ENCODE data around the gene TNK2.
"Not testable (repeated sequence)": the region's sequence is repeated elsewhere in the genome, so short reads cannot be mapped to it uniquely, and the experiment has no call there.

The TNK2 gene

GRCh38 chr3:195829897-195830254 is 78.5 kb downstream of the TNK2 start:
- H3K4me3 ChIP-seq (ENCODE audit: insufficient read length, low read depth): no peak overlapping the region
- no peaks in the 10 kb centered on the region for H3K27me3 ChIP-seq (ENCODE audit: insufficient read depth, insufficient read length)
- H3K36me3 ChIP-seq (ENCODE audit: insufficient read depth, insufficient read length, low read length): no peaks in the 10 kb centered on the region
- no peak overlapping the region for H3K9ac ChIP-seq (ENCODE audit: insufficient read length, low read depth)
- H3K4me1 ChIP-seq (ENCODE audit: insufficient read depth, insufficient read length): peaks cover 6% of the 10 kb centered on the region
- peaks cover under 1% of the 10 kb centered on the region; the same call in 1 of the 2 replicates for H3K9me3 ChIP-seq (ENCODE audit: insufficient read depth, low read length)
- no peak for TF ChIP-seq SUZ12 (IDR thresholded peaks at IDR 0.05; ENCODE audit: extremely low read depth, insufficient read depth, insufficient read length)
- TF ChIP-seq YY1 (IDR thresholded peaks at IDR 0.05; ENCODE audit: insufficient read depth, insufficient read length): no peak
- no peak for TF ChIP-seq ZNF274 (IDR thresholded peaks at IDR 0.05; ENCODE audit: low read depth, low read length)
- DNase-seq (ENCODE audit: low read depth, low spot score): no peak

GRCh38 chr3:195828762-195829161 is 79.6 kb downstream of the TNK2 start:
- no peak for DNase-seq (ENCODE audit: low read depth, low spot score)
- Histone ChIP-seq H3K4me3 (ENCODE audit: insufficient read length, low read depth) (no peak overlapping the region), H3K9ac (ENCODE audit: insufficient read length, low read depth) (no peak overlapping the region), H3K27me3 (ENCODE audit: insufficient read depth, insufficient read length) (no peaks in the 10 kb centered on the region), H3K36me3 (ENCODE audit: insufficient read depth, insufficient read length, low read length) (no peaks in the 10 kb centered on the region), H3K4me1 (ENCODE audit: insufficient read depth, insufficient read length) (peaks cover 10% of the 10 kb centered on the region), H3K9me3 (ENCODE audit: insufficient read depth, low read length) (no peaks in the 10 kb centered on the region)
- TF ChIP-seq YY1 (IDR thresholded peaks at IDR 0.05; ENCODE audit: insufficient read depth, insufficient read length) (no peak), SUZ12 (IDR thresholded peaks at IDR 0.05; ENCODE audit: extremely low read depth, insufficient read depth, insufficient read length) (no peak), ZNF274 (IDR thresholded peaks at IDR 0.05; ENCODE audit: low read depth, low read length) (no peak)

GRCh38 chr3:195825857-195826804 is 82.2 kb downstream of the TNK2 start:
- H3K36me3 ChIP-seq (ENCODE audit: insufficient read depth, insufficient read length, low read length): no peaks in the 10 kb centered on the region
- no peaks in the 10 kb centered on the region for H3K9me3 ChIP-seq (ENCODE audit: insufficient read depth, low read length)
- TF ChIP-seq ZNF274 (IDR thresholded peaks at IDR 0.05; ENCODE audit: low read depth, low read length): no peak
- no peak for TF ChIP-seq YY1 (IDR thresholded peaks at IDR 0.05; ENCODE audit: insufficient read depth, insufficient read length)
- TF ChIP-seq SUZ12 (IDR thresholded peaks at IDR 0.05; ENCODE audit: extremely low read depth, insufficient read depth, insufficient read length): no peak
- DNase-seq (ENCODE audit: low read depth, low spot score): no peak
- H3K4me1 ChIP-seq (ENCODE audit: insufficient read depth, insufficient read length): peaks cover 6% of the 10 kb centered on the region
- no peaks in the 10 kb centered on the region for H3K27me3 ChIP-seq (ENCODE audit: insufficient read depth, insufficient read length)
- no peak overlapping the region for H3K9ac ChIP-seq (ENCODE audit: insufficient read length, low read depth)
- H3K4me3 ChIP-seq (ENCODE audit: insufficient read length, low read depth): no peak overlapping the region

GRCh38 chr3:195825191-195825588 is 83.2 kb downstream of the TNK2 start:
- Histone ChIP-seq H3K9ac (ENCODE audit: insufficient read length, low read depth) (no peak overlapping the region), H3K4me1 (ENCODE audit: insufficient read depth, insufficient read length) (peaks cover 11% of the 10 kb centered on the region), H3K36me3 (ENCODE audit: insufficient read depth, insufficient read length, low read length) (no peaks in the 10 kb centered on the region), H3K4me3 (ENCODE audit: insufficient read length, low read depth) (no peak overlapping the region), H3K27me3 (ENCODE audit: insufficient read depth, insufficient read length) (peaks cover under 1% of the 10 kb centered on the region), H3K9me3 (ENCODE audit: insufficient read depth, low read length) (no peaks in the 10 kb centered on the region)
- no peak for TF ChIP-seq ZNF274 (IDR thresholded peaks at IDR 0.05; ENCODE audit: low read depth, low read length)
- DNase-seq (ENCODE audit: low read depth, low spot score): no peak

- not testable (repeated sequence) for H3K9ac ChIP-seq (ENCODE audit: insufficient read length, low read depth); H3K27me3 ChIP-seq (ENCODE audit: insufficient read depth, insufficient read length); H3K4me3 ChIP-seq (ENCODE audit: insufficient read length, low read depth); H3K36me3 ChIP-seq (ENCODE audit: insufficient read depth, insufficient read length, low read length); H3K9me3 ChIP-seq (ENCODE audit: insufficient read depth, low read length); DNase-seq (ENCODE audit: low read depth, low spot score)
- peaks cover 11% of the 10 kb centered on the region for H3K4me1 ChIP-seq (ENCODE audit: insufficient read depth, insufficient read length)
Measured at GRCh38 chr3:195824425-195825190, 83.7 kb downstream of the TNK2 start.

- TF ChIP-seq ZNF274 (IDR thresholded peaks at IDR 0.05; ENCODE audit: low read depth, low read length): no peak
- H3K27me3 ChIP-seq (ENCODE audit: insufficient read depth, insufficient read length): peaks cover 4% of the 10 kb centered on the region
- H3K4me1 ChIP-seq (ENCODE audit: insufficient read depth, insufficient read length): peaks cover 11% of the 10 kb centered on the region
- peak overlapping the region; percentile 44 for H3K9ac ChIP-seq (ENCODE audit: insufficient read length, low read depth)
- DNase-seq (ENCODE audit: low read depth, low spot score): no peak
- H3K9me3 ChIP-seq (ENCODE audit: insufficient read depth, low read length): no peaks in the 10 kb centered on the region
- H3K36me3 ChIP-seq (ENCODE audit: insufficient read depth, insufficient read length, low read length): no peaks in the 10 kb centered on the region
- no peak overlapping the region for H3K4me3 ChIP-seq (ENCODE audit: insufficient read length, low read depth)
Measured at GRCh38 chr3:195823999-195824398, 84.4 kb downstream of the TNK2 start.

- no peak overlapping the region for H3K4me3 ChIP-seq (ENCODE audit: insufficient read length, low read depth)
- H3K36me3 ChIP-seq (ENCODE audit: insufficient read depth, insufficient read length, low read length): no peaks in the 10 kb centered on the region
- no peak for DNase-seq (ENCODE audit: low read depth, low spot score)
- H3K9ac ChIP-seq (ENCODE audit: insufficient read length, low read depth): no peak overlapping the region
- H3K9me3 ChIP-seq (ENCODE audit: insufficient read depth, low read length): no peaks in the 10 kb centered on the region
- H3K27me3 ChIP-seq (ENCODE audit: insufficient read depth, insufficient read length): peaks cover 4% of the 10 kb centered on the region
- no peak for TF ChIP-seq ZNF274 (IDR thresholded peaks at IDR 0.05; ENCODE audit: low read depth, low read length)
- no peak for TF ChIP-seq SUZ12 (IDR thresholded peaks at IDR 0.05; ENCODE audit: extremely low read depth, insufficient read depth, insufficient read length)
- TF ChIP-seq YY1 (IDR thresholded peaks at IDR 0.05; ENCODE audit: insufficient read depth, insufficient read length): no peak
- peaks cover 11% of the 10 kb centered on the region for H3K4me1 ChIP-seq (ENCODE audit: insufficient read depth, insufficient read length)
Measured at GRCh38 chr3:195823280-195823679, 85.1 kb downstream of the TNK2 start.
